HG03159 (cell line): ENCODE data around the gene RAB11FIP4.

ENCODE experiments used
- ATAC-seq: cut with Tn5 transposase; IDR thresholded peaks from one replicate; pipeline ENCODE4 v1.9.1; 2021; ENCODE audit warnings: mild to moderate bottlenecking, moderate library complexity; ENCODE audit not compliant: unreplicated experiment

The RAB11FIP4 gene

GRCh38 chr17:31457391-31458234 is 66.1 kb downstream of the RAB11FIP4 start:
- no peak for ATAC-seq

GRCh38 chr17:31458829-31459228 is 67.4 kb downstream of the RAB11FIP4 start:
- no peak for ATAC-seq

GRCh38 chr17:31459716-31460115 is 68.2 kb downstream of the RAB11FIP4 start:
- ATAC-seq: no peak

GRCh38 chr17:31460226-31460721 is 68.8 kb downstream of the RAB11FIP4 start:
- no peak for ATAC-seq

- ATAC-seq: no peak
Measured at GRCh38 chr17:31461227-31461810, 69.8 kb downstream of the RAB11FIP4 start.

GRCh38 chr17:31462261-31462660 is 70.8 kb downstream of the RAB11FIP4 start:
- ATAC-seq: no peak

- ATAC-seq: no peak
Measured at GRCh38 chr17:31466096-31466760, 74.8 kb downstream of the RAB11FIP4 start.

GRCh38 chr17:31467502-31468256 is 76.2 kb downstream of the RAB11FIP4 start:
- ATAC-seq: no peak

- ATAC-seq: no peak
Measured at GRCh38 chr17:31469959-31470358, 78.5 kb downstream of the RAB11FIP4 start.

GRCh38 chr17:31470592-31470991 is 79.1 kb downstream of the RAB11FIP4 start:
- ATAC-seq: no peak

GRCh38 chr17:31472137-31472536 is 80.7 kb downstream of the RAB11FIP4 start:
- ATAC-seq: no peak

GRCh38 chr17:31475378-31476162 is 84.1 kb downstream of the RAB11FIP4 start:
- no peak for ATAC-seq

- no peak for ATAC-seq
Measured at GRCh38 chr17:31476525-31477416, 85.3 kb downstream of the RAB11FIP4 start.

- ATAC-seq: no peak
Measured at GRCh38 chr17:31477417-31478055, 86.1 kb downstream of the RAB11FIP4 start.

- ATAC-seq: no peak
Measured at GRCh38 chr17:31479062-31479408, 87.6 kb downstream of the RAB11FIP4 start.

- ATAC-seq: no peak
Measured at GRCh38 chr17:31479524-31479923, 88.0 kb downstream of the RAB11FIP4 start.

- ATAC-seq: no peak
Measured at GRCh38 chr17:31480067-31480466, 88.6 kb downstream of the RAB11FIP4 start.

- ATAC-seq: no peak
Measured at GRCh38 chr17:31480904-31481782, 89.7 kb downstream of the RAB11FIP4 start.
